ENCODE data around the gene FGD3. TPM values are rescaled to one million over a fixed set of nuclear protein-coding genes. Genes with fewer than 3 reads are reported as not detected.

FGD3 gene
- total and polyA plus RNA-seq, 9 of the 15 experiments (the other 6 are each of a cell fraction or from before 2014, with no cell fraction given): 0.07 to 1.3 (median 0.29) TPM

GRCh38 chr9:92954049-92954861 is 6.9 kb downstream of the FGD3 start:
- CTCF ChIA-PET (ENCODE audit: low intra/inter-chr PET ratio): no interaction called here
- in situ Hi-C loops (cut with MboI): no loop called here
- no peak for FAIRE-seq
- BruUV-seq (replicated peaks): no TSS peak
- Histone ChIP-seq H3K9ac (ENCODE audit: insufficient read depth in 1 of 2, low read depth in 2 of 2, low read length in 2 of 2) (no peak overlapping the region), H3K79me2 (ENCODE audit: control insufficient read depth, insufficient read depth, low read length) (no peaks in the 10 kb centered on the region), H3K27ac (ENCODE audit: extremely low read depth, low read depth, low read length) (no peak overlapping the region), H2AFZ (ENCODE audit: low read depth, low read length) (no peak overlapping the region), H3K9me1 (ENCODE audit: control insufficient read depth, insufficient read depth, low read length) (no peaks in the 10 kb centered on the region), H3K27me3 (ENCODE audit: control insufficient read depth in 2 of 2, insufficient read depth in 2 of 2, low read length in 2 of 2) (peaks cover 28 to 33% of the 10 kb centered on the region in 2 experiments), H4K20me1 (replicated peaks; ENCODE audit: control insufficient read depth, insufficient read depth, low read length) (no peaks in the 10 kb centered on the region), H3K4me2 (ENCODE audit: insufficient read depth, low read length) (no peak overlapping the region), H3K9me3 (replicated peaks; ENCODE audit: control insufficient read depth, insufficient read depth, low read depth, low read length) (no peaks in the 10 kb centered on the region), H3K4me1 (replicated peaks in 1 of 2; ENCODE audit: control insufficient read depth in 2 of 2, insufficient read depth in 2 of 2, low read length in 2 of 2) (no peaks in the 10 kb centered on the region), H3K4me3 (no peak overlapping the region), H3K36me3 (ENCODE audit: control insufficient read depth, insufficient read depth, low read length) (no peaks in the 10 kb centered on the region)
- WGBS (ENCODE audit: insufficient coverage, low coverage, missing lambda C conversion rate): 16% methylated on average over 10 of the region's 10 CpGs
- ATAC-seq: no peak
- TF ChIP-seq ZBTB9 (CRISPR knock-in tag; IDR thresholded peaks at IDR 0.05) (no peak), NFIC (IDR thresholded peaks at IDR 0.05) (peak; percentile 14; the same call in 1 of the 2 replicates)
- intact Hi-C loops (cut with micrococcal nuclease): no loop called here
- POLR2A ChIA-PET: interaction anchor here (0.5 to 1.3 kb wide), 3 partner anchors 10 to 405 kb away, joined by 3 to 5 read pairs (median 3); no protein-coding TSS in a partner anchor
- no peak for DNase-seq (ENCODE audit: extremely low read depth in 1 of 4, low spot score in 3 of 4)

- ATAC-seq (no peak), DNase-seq (ENCODE audit: extremely low read depth in 1 of 4, low spot score in 3 of 4) (no peak), FAIRE-seq (no peak)
- Histone ChIP-seq H3K9ac (ENCODE audit: insufficient read depth in 1 of 2, low read depth in 2 of 2, low read length in 2 of 2) (no peak overlapping the region), H3K36me3 (ENCODE audit: control insufficient read depth, insufficient read depth, low read length) (no peaks in the 10 kb centered on the region), H3K9me3 (replicated peaks; ENCODE audit: control insufficient read depth, insufficient read depth, low read depth, low read length) (no peaks in the 10 kb centered on the region), H3K4me3 (no peak overlapping the region), H3K4me1 (replicated peaks in 1 of 2; ENCODE audit: control insufficient read depth in 2 of 2, insufficient read depth in 2 of 2, low read length in 2 of 2) (no peaks in the 10 kb centered on the region), H4K20me1 (replicated peaks; ENCODE audit: control insufficient read depth, insufficient read depth, low read length) (no peaks in the 10 kb centered on the region), H3K79me2 (ENCODE audit: control insufficient read depth, insufficient read depth, low read length) (no peaks in the 10 kb centered on the region), H3K9me1 (ENCODE audit: control insufficient read depth, insufficient read depth, low read length) (no peaks in the 10 kb centered on the region), H3K27me3 (ENCODE audit: control insufficient read depth in 2 of 2, insufficient read depth in 2 of 2, low read length in 2 of 2) (peaks cover 23 to 26% of the 10 kb centered on the region in 2 experiments), H3K4me2 (ENCODE audit: insufficient read depth, low read length) (no peak overlapping the region), H2AFZ (ENCODE audit: low read depth, low read length) (no peak overlapping the region), H3K27ac (ENCODE audit: extremely low read depth, low read depth, low read length) (no peak overlapping the region)
- WGBS (ENCODE audit: insufficient coverage, low coverage, missing lambda C conversion rate): 0% methylated on average over 9 of the region's 9 CpGs
- ChIA-PET CTCF (ENCODE audit: low intra/inter-chr PET ratio) (no interaction called here), POLR2A (interaction anchor here (0.5 to 1.3 kb wide), 3 partner anchors 11 to 404 kb away, joined by 3 to 5 read pairs (median 3); no protein-coding TSS in a partner anchor)
- intact Hi-C loops (cut with micrococcal nuclease): loop anchor here (5.0 kb wide), 1 partner anchor 152 kb away; no protein-coding TSS in a partner anchor
- BruUV-seq (replicated peaks): no TSS peak
- in situ Hi-C loops (cut with MboI): no loop called here
- TF ChIP-seq DIDO1 (tag; IDR thresholded peaks at IDR 0.05; ENCODE audit: low read depth) (no peak), RBM25 (IDR thresholded peaks at IDR 0.05; ENCODE audit: low read depth, low read length, severe bottlenecking) (no peak), MITF (IDR thresholded peaks at IDR 0.05) (no peak), RNF219 (CRISPR knock-in tag; IDR thresholded peaks at IDR 0.05) (no peak), MTA3 (IDR thresholded peaks at IDR 0.05; ENCODE audit: borderline replicate concordance) (no peak), NFE2 (IDR thresholded peaks at IDR 0.05; ENCODE audit: low read depth) (no peak)
Measured at GRCh38 chr9:92954886-92955285, 7.6 kb downstream of the FGD3 start.

Measured in K562 (cell line).